AG04449 (cell line): ENCODE data around the gene CYP4V2.

Experiments
- CTCF ChIA-PET: fragments of 350-600 bp; formaldehyde crosslinking; extraction: SDS; loops from one replicate; lab custom pipeline; 2021; ENCODE audit warnings: antibody characterized with exemption; lab: Yijun Ruan, JAX
- POLR2A ChIA-PET: fragments of 400-600, 350-600 bp; formaldehyde crosslinking; extraction: SDS; loops from one replicate; lab custom pipeline; 2020; ENCODE audit warnings: antibody characterized with exemption, inconsistent platforms; lab: Yijun Ruan, JAX
- DNase-seq: peaks from one replicate; pipeline ENCODE4 v3.0.0-alpha.2; 2010; ENCODE audit warnings: low read depth, low spot score
- H3K4me3 ChIP-seq: 2 replicates; pipeline ENCODE4 v1.5.1; 2011; ENCODE audit warnings: low read depth, mild to moderate bottlenecking, control low read depth, low read length
- TF ChIP-seq, protein P1 (sequence below): IDR thresholded peaks from one replicate; pipeline ENCODE4 v1.5.1; 2011; ENCODE audit warnings: mild to moderate bottlenecking, moderate library complexity, low read length, control low read depth, inconsistent platforms; ENCODE audit not compliant: insufficient read depth; ENCODE audit errors: missing control alignments

Gene CYP4V2

DNA sequence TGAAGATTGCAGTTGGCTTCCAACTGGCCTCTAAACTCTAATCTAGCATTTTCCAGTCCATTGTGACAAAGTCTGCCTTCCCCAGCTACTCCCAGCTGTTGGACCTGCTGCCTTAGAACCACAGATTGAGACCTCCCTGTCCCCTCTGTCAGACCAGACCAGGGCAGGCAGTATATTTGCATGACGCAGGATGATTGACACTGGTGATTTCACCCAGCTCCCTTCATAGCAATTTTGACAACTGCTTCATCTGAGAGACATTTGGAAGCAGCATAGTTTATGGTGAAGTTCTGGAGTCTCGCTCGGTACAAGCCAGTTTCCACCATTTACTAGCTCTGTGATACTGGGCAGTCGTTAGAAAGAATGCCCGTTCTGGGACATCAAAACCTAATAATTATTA, 2.5 kb downstream of the CYP4V2 start:
- TF ChIP-seq, protein P1, sequence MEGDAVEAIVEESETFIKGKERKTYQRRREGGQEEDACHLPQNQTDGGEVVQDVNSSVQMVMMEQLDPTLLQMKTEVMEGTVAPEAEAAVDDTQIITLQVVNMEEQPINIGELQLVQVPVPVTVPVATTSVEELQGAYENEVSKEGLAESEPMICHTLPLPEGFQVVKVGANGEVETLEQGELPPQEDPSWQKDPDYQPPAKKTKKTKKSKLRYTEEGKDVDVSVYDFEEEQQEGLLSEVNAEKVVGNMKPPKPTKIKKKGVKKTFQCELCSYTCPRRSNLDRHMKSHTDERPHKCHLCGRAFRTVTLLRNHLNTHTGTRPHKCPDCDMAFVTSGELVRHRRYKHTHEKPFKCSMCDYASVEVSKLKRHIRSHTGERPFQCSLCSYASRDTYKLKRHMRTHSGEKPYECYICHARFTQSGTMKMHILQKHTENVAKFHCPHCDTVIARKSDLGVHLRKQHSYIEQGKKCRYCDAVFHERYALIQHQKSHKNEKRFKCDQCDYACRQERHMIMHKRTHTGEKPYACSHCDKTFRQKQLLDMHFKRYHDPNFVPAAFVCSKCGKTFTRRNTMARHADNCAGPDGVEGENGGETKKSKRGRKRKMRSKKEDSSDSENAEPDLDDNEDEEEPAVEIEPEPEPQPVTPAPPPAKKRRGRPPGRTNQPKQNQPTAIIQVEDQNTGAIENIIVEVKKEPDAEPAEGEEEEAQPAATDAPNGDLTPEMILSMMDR: no peak
- ChIA-PET POLR2A (no interaction called here), CTCF (interaction anchor here (1.1 kb wide), 1 partner anchor 393 kb away, joined by 3 read pairs; no protein-coding TSS in a partner anchor)
- H3K4me3 ChIP-seq: no peak overlapping the region
- no peak for DNase-seq

DNA sequence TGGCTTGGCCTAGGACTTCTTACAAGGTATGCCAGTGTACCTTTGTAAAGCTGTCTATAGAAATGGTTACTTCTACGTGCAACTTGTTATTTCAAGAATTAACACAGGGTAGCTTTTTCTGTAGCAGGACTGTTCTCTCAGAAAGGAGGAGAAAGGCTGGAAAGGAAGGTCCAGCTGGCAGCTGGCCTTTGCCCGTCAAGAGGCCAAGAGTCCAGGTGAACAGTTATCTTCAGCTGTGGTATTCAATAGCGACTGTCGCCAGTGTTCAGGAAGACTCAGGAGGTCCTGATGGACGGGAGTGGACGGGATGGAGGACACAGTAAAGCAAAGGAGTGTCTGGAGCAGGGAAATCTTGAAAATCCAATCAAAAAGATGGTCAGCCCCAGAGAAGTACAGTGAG, 4.7 kb downstream of the CYP4V2 start:
- no peak overlapping the region for H3K4me3 ChIP-seq
- no peak for DNase-seq
- ChIA-PET POLR2A (no interaction called here), CTCF (no interaction called here)
- TF ChIP-seq, protein P1: no peak

DNA sequence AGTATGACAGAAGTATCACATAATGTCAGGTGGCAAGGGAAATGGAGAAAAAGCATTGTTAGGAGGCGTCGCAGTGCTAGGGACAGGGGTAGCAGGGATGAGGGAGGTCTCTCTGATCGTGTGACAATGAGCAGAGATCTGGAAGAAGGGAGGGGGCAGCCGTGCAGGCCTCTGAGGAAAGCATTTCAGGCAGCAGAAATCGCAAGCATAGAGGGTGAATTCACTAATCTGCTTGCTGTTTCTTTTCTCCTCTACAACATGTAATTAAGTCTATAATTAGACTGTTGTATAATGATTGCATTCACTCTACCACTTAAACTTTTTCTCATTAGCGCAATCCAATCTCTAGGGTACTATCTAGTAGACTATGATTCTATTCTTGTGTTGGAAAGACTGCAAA, 9.1 kb downstream of the CYP4V2 start:
- POLR2A ChIA-PET: no interaction called here

DNA sequence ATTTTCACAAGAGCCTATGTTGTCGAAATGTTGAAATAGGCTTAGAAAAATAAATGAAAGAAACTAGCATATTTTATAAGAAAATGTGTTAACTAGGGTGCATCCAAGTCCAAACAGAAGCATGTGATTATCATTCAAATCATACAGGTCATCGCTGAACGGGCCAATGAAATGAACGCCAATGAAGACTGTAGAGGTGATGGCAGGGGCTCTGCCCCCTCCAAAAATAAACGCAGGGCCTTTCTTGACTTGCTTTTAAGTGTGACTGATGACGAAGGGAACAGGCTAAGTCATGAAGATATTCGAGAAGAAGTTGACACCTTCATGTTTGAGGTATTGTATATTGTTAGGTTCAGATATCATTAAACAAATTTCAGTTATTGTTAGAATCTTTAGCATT, 9.6 kb downstream of the CYP4V2 start:
- POLR2A ChIA-PET: no interaction called here
- no peak overlapping the region for H3K4me3 ChIP-seq
- TF ChIP-seq, protein P1: no peak
- CTCF ChIA-PET: no interaction called here
- no peak for DNase-seq

More for the DNA sequence above, 9.1 kb downstream of the CYP4V2 start:
- no peak overlapping the region for H3K4me3 ChIP-seq
- CTCF ChIA-PET: no interaction called here
- TF ChIP-seq, protein P1: no peak
- DNase-seq: no peak

DNA sequence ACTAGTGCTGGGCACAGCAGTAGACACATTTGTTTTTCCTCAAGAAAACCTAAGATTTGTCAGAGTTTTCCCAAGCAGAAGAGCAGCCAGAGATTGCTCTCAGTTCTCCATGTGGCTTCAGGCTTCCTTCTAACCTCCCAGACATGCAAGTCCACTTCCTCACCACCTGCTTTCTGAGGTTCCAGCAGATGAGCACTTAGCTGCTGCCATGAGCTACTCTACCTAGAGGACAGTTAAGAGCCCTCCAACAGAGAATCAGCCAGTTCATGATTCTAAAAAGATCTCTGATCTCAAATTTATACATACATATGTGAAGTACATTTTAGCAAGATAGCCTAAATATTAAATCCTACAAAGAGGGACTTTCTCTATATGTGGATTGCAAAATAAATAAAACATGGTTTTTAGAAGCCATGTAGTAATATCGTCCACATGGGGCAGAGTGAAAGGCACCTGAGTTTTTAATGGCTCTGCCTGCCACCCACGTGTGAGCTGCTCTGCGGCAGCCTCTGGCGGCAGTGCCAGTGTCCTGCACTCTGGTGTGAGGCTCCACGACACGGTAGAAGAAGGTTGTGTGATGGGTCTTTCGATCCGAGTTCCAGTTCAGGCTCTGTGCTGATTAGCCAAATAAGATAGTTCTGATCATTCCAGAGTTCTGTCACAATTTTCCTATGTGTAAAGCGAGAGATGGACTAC, 10.3 kb downstream of the CYP4V2 start:
- CTCF ChIA-PET: interaction anchor here (1.5 kb wide), 1 partner anchor 10 kb away, joined by 4 read pairs; the partner anchor contains the start of gene CYP4V2
- no peak for DNase-seq
- TF ChIP-seq, protein P1: peak; percentile 43
- POLR2A ChIA-PET: no interaction called here
- H3K4me3 ChIP-seq: no peak overlapping the region

DNA sequence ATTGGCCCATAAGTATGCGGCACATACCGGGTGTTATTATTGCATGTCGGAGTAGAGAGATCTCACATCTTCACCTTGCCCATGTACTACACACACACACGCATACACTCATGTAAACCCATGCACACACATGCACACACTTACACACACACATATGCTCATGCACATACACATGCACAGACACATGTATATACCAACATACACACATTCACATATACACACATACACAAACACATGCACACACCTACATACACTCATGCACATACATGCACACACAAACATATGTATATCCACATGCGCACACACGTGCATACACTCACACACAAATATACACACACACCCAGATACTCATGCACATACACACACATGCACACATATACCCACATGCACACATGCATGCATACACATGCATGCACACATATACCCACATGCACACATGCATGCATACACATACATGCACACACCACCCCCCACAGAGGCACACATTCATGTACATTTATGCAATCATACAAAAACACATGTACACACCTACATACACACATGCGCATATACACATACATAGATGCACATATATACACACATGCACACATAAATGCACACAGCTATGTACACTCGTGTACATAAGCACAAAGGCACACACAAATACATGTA, 11.2 kb downstream of the CYP4V2 start:
- DNase-seq: no peak
- POLR2A ChIA-PET: no interaction called here
- H3K4me3 ChIP-seq: no peak overlapping the region
- CTCF ChIA-PET: interaction anchor here (1.5 kb wide), 1 partner anchor 11 kb away, joined by 4 read pairs; the partner anchor contains the start of gene CYP4V2
- TF ChIP-seq, protein P1: no peak
